Kidney epithelial cell (primary cell): ENCODE measurements around the gene CORO7. TPM values are rescaled to one million over a fixed set of nuclear protein-coding genes. Genes with fewer than 3 reads are reported as not detected.

Source experiments
- DNase-seq: peaks from one replicate; pipeline ENCODE4 v3.0.0-alpha.2; 2010; ENCODE audit warnings: low read depth
- H3K27me3 ChIP-seq: 2 replicates; pipeline ENCODE4 v1.6.0; 2011; ENCODE audit warnings: low read length; ENCODE audit not compliant: control insufficient read depth, insufficient read depth
- H3K36me3 ChIP-seq: 2 replicates; pipeline ENCODE4 v1.5.1; 2011; ENCODE audit warnings: low read length; ENCODE audit not compliant: control insufficient read depth, insufficient read depth
- H3K4me3 ChIP-seq: 2 replicates; pipeline ENCODE4 v1.5.1; 2011; ENCODE audit warnings: low read depth, mild to moderate bottlenecking, control low read depth, low read length
- CTCF ChIP-seq: IDR thresholded peaks from 2 replicates; pipeline ENCODE4 v1.5.1; 2011; ENCODE audit warnings: mild to moderate bottlenecking, moderate library complexity, low read length, control low read depth, inconsistent platforms; ENCODE audit not compliant: insufficient read depth, poor library complexity, severe bottlenecking
- total RNA-seq: library from RNA; depleted of rRNA; stranded (reverse); fragments of >200 nt; gene quantifications from 2 replicates; pipeline ENCODE4 v1.2.3, GENCODE V29; 2015

The CORO7 gene
- total RNA-seq, 1 donor from 2014 or later, result 57.3 TPM

GRCh38 chr16:4369007-4369733, 47.2 kb downstream of the CORO7 start:
- H3K4me3 ChIP-seq, result no peak overlapping the region
- no peaks in the 10 kb centered on the region for H3K36me3 ChIP-seq
- H3K27me3 ChIP-seq, result no peaks in the 10 kb centered on the region
- TF ChIP-seq CTCF, result no peak
- no peak for DNase-seq

GRCh38 chr16:4367393-4367856, 49.0 kb downstream of the CORO7 start:
- DNase-seq, result no peak
- no peaks in the 10 kb centered on the region for H3K36me3 ChIP-seq
- no peaks in the 10 kb centered on the region for H3K27me3 ChIP-seq
- TF ChIP-seq CTCF, result no peak
- no peak overlapping the region for H3K4me3 ChIP-seq

GRCh38 chr16:4366016-4366415, 50.4 kb downstream of the CORO7 start:
- Histone ChIP-seq H3K27me3 (no peaks in the 10 kb centered on the region), H3K36me3 (peaks cover 1% of the 10 kb centered on the region), H3K4me3 (no peak overlapping the region)
- TF ChIP-seq CTCF, result no peak
- DNase-seq, result no peak

GRCh38 chr16:4365615-4366014, 50.8 kb downstream of the CORO7 start:
- no peak overlapping the region for H3K4me3 ChIP-seq
- no peak for DNase-seq
- no peak for TF ChIP-seq CTCF
- H3K36me3 ChIP-seq, result peaks cover 1% of the 10 kb centered on the region
- no peaks in the 10 kb centered on the region for H3K27me3 ChIP-seq

GRCh38 chr16:4365014-4365406, 51.4 kb downstream of the CORO7 start:
- no peak for TF ChIP-seq CTCF
- DNase-seq, result no peak
- H3K27me3 ChIP-seq, result no peaks in the 10 kb centered on the region
- H3K4me3 ChIP-seq, result no peak overlapping the region
- H3K36me3 ChIP-seq, result peaks cover 1% of the 10 kb centered on the region
